Measurements from ENCODE around the gene TLCD5.

- TF ChIP-seq CTCF (conservative IDR thresholded peaks at IDR 0.05; ENCODE audit: low read depth, low read length) (no peak), EZH2 (IDR thresholded peaks at IDR 0.05; ENCODE audit: low read length, unreplicated experiment) (no peak)
Measured at GRCh38 chr11:120316880-120317688, 8.0 kb upstream of the TLCD5 start.
